ENCODE data around the gene IQGAP2.

DNA sequence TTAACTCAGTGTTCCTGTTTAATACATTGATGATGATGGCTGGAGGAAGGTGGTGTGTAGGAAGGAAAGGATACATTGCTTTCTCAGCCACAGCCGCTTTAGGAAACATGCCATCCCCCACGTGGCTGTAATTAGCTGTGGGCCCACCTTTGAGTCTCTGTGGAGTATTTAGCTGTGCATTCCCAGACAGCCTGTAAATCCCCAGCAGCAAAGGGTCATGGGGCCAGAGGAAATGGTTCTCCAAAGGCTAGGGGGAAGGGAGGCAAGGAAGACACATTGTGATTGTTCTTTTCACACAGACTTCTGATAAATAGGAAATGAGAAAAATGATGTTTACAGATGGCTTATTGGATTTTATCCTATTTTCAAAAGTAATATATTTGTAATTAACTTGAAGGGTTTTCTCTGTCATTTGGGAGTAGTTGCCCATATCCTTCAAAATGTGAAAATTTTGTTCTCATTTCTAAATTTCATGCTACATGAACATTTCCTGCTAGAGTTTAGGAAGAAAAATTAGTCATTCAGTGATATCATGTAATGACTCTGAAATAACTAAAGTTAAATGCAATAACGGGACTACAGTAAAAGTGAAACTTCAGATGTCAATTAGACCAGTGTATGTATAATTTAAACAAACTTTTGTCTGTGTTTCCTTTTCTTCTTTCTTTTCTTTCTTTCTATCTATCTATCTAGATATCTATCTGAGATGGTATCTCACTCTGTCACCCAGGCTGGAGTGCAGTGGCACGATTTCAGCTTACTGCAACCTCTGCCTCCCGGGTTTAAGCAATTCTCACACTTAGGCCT lies 288.6 kb downstream of the IQGAP2 start:
- TF ChIP-seq EZH2 (IDR thresholded peaks at IDR 0.05) (no peak), POLR2AphosphoS5 (IDR thresholded peaks at IDR 0.05; ENCODE audit: borderline replicate concordance, low read depth, low read length) (no peak), FOXP2 (optimal IDR thresholded peaks at IDR 0.05; ENCODE audit: control extremely low read depth, extremely low read length, insufficient read depth) (no peak)
